Neural cell (in vitro differentiated cells): ENCODE measurements around the gene LPIN1.

Source experiments
- EP300 ChIP-seq: fragments of 450-650 bp; conservative IDR thresholded peaks from 2 replicates; pipeline ENCODE4 v1.6.1; 2014; ENCODE audit warnings: antibody characterized with exemption, mild to moderate bottlenecking, moderate library complexity; ENCODE audit not compliant: poor library complexity, severe bottlenecking
- EZH2 ChIP-seq: fragments of 200-600, 300-800 bp; shearing (Covaris generic), sonication (generic); IDR thresholded peaks from 2 replicates; pipeline ENCODE4 v1.6.1; 2014; ENCODE audit warnings: antibody characterized with exemption, low read length, borderline replicate concordance, mild to moderate bottlenecking; ENCODE audit not compliant: insufficient read depth, poor library complexity, severe bottlenecking
- MXI1 ChIP-seq: fragments of 450-650 bp; conservative IDR thresholded peaks from 2 replicates; pipeline ENCODE4 v1.6.1; 2014; ENCODE audit warnings: antibody characterized with exemption, mild to moderate bottlenecking; ENCODE audit not compliant: poor library complexity, severe bottlenecking
- POLR2AphosphoS5 ChIP-seq: IDR thresholded peaks from 2 replicates; pipeline ENCODE4 v1.6.1; 2012
- RAD21 ChIP-seq: fragments of 450-650 bp; conservative IDR thresholded peaks from 2 replicates; pipeline ENCODE4 v1.6.1; 2014; ENCODE audit warnings: antibody characterized with exemption, mild to moderate bottlenecking, moderate library complexity
- REST ChIP-seq: IDR thresholded peaks from 2 replicates; pipeline ENCODE4 v1.6.1; 2012; ENCODE audit warnings: borderline replicate concordance
- SMC3 ChIP-seq: fragments of 450-650 bp; conservative IDR thresholded peaks from 2 replicates; pipeline ENCODE4 v1.6.1; 2014; ENCODE audit warnings: antibody characterized with exemption, mild to moderate bottlenecking, moderate library complexity; ENCODE audit not compliant: poor library complexity
- TF ChIP-seq, protein P1 (sequence below): fragments of 450-650 bp; IDR thresholded peaks from 2 replicates; pipeline ENCODE4 v1.5.1; 2014; ENCODE audit warnings: antibody characterized with exemption, mild to moderate bottlenecking, moderate library complexity; ENCODE audit not compliant: poor library complexity, severe bottlenecking

- TF ChIP-seq, protein P1, sequence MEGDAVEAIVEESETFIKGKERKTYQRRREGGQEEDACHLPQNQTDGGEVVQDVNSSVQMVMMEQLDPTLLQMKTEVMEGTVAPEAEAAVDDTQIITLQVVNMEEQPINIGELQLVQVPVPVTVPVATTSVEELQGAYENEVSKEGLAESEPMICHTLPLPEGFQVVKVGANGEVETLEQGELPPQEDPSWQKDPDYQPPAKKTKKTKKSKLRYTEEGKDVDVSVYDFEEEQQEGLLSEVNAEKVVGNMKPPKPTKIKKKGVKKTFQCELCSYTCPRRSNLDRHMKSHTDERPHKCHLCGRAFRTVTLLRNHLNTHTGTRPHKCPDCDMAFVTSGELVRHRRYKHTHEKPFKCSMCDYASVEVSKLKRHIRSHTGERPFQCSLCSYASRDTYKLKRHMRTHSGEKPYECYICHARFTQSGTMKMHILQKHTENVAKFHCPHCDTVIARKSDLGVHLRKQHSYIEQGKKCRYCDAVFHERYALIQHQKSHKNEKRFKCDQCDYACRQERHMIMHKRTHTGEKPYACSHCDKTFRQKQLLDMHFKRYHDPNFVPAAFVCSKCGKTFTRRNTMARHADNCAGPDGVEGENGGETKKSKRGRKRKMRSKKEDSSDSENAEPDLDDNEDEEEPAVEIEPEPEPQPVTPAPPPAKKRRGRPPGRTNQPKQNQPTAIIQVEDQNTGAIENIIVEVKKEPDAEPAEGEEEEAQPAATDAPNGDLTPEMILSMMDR: no peak
- TF ChIP-seq RAD21 (no peak), EZH2 (no peak), EP300 (no peak), MXI1 (no peak), POLR2AphosphoS5 (no peak), REST (no peak), SMC3 (no peak)
Observed at GRCh38 chr2:11758647-11759046, 12.2 kb downstream of the LPIN1 start.
